Measurements from ENCODE around the gene RSU1.

RSU1 gene

GRCh38 chr10:16656895-16657294 lies 160.3 kb downstream of the RSU1 start:
- Histone ChIP-seq H3K4me3 (ENCODE audit: low read depth, low read length) (no peak overlapping the region), H3K9me3 (ENCODE audit: control insufficient read depth, insufficient read depth, low read length) (no peaks in the 10 kb centered on the region), H3K4me1 (ENCODE audit: control insufficient read depth, insufficient read depth, low read length) (no peaks in the 10 kb centered on the region), H3K9ac (ENCODE audit: low read depth, low read length) (no peak overlapping the region), H3K36me3 (ENCODE audit: control insufficient read depth, insufficient read depth, low read length) (no peaks in the 10 kb centered on the region), H3K27me3 (ENCODE audit: control insufficient read depth, insufficient read depth, low read length) (no peaks in the 10 kb centered on the region)

DNA sequence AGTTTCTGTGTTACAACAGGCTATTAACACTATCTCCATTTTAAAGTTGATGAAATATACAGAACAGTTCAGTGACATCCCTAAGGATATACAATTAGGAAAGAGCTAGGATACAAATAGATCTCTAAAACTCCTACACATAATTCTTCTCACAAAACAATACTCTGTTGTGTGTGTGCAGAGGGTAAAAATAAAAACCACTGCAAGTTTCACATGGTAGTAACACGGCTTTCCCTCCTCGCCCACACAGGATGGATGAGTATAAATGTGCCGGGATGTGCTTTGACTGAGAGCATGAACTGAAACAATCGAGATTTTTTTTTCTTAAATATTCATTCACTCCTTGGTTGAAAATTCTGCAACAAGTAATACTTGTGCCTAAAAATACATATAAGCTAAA lies 164.0 kb downstream of the RSU1 start:
- H3K36me3 ChIP-seq (ENCODE audit: control insufficient read depth, insufficient read depth, low read length) = no peaks in the 10 kb centered on the region
- H3K4me1 ChIP-seq (ENCODE audit: control insufficient read depth, insufficient read depth, low read length) = no peaks in the 10 kb centered on the region
- H3K9ac ChIP-seq (ENCODE audit: low read depth, low read length) = no peak overlapping the region
- H3K4me3 ChIP-seq (ENCODE audit: low read depth, low read length) = no peak overlapping the region
- no peaks in the 10 kb centered on the region for H3K27me3 ChIP-seq (ENCODE audit: control insufficient read depth, insufficient read depth, low read length)
- no peaks in the 10 kb centered on the region for H3K9me3 ChIP-seq (ENCODE audit: control insufficient read depth, insufficient read depth, low read length)

DNA sequence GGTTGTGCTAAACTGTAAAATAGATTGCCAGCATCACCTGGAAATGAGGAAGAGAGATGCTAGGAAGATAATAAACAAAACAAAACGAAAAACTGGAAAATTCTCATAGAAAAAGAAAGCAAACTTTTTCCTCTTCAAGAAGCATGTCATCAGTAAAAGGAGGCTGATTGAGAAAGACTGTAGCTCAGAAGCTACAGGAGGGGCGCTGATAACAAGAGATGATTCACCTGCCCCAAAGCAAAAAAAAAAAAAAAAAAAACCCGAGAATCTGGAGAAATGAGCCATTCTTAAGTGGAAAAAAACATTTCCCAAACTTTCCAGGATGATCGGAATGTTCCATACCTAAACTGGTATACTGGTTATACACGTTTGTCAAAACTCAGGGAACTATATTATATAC lies 165.1 kb downstream of the RSU1 start:
- Histone ChIP-seq H3K4me1 (ENCODE audit: control insufficient read depth, insufficient read depth, low read length) (no peaks in the 10 kb centered on the region), H3K36me3 (ENCODE audit: control insufficient read depth, insufficient read depth, low read length) (no peaks in the 10 kb centered on the region), H3K9me3 (ENCODE audit: control insufficient read depth, insufficient read depth, low read length) (no peaks in the 10 kb centered on the region), H3K27me3 (ENCODE audit: control insufficient read depth, insufficient read depth, low read length) (no peaks in the 10 kb centered on the region), H3K4me3 (ENCODE audit: low read depth, low read length) (no peak overlapping the region), H3K9ac (ENCODE audit: low read depth, low read length) (no peak overlapping the region)

- Histone ChIP-seq H3K4me3 (ENCODE audit: low read depth, low read length) (no peak overlapping the region), H3K9ac (ENCODE audit: low read depth, low read length) (no peak overlapping the region), H3K9me3 (ENCODE audit: control insufficient read depth, insufficient read depth, low read length) (no peaks in the 10 kb centered on the region), H3K4me1 (ENCODE audit: control insufficient read depth, insufficient read depth, low read length) (no peaks in the 10 kb centered on the region), H3K36me3 (ENCODE audit: control insufficient read depth, insufficient read depth, low read length) (no peaks in the 10 kb centered on the region), H3K27me3 (ENCODE audit: control insufficient read depth, insufficient read depth, low read length) (no peaks in the 10 kb centered on the region)
These were observed 167.5 kb downstream of the RSU1 start for GRCh38 chr10:16649757-16650156.

DNA sequence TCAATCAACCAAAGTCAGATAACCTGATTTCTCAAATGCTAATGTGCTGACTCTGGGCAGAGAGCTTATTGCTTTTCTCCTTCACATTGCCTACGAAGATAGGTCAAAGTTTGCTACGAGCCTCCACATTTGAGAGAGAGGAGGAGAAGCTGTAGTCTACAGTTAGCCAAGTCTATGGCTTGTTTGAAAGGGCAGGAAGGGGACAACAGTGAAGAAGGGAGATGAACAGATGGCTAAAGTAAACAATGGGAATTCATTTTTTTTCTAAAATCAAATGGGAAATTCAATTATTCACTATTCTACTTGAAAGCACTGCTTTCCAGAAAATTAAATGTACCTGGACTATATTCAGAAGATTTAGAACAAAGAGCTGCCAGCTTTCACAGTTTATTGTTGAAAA lies 168.9 kb downstream of the RSU1 start:
- Histone ChIP-seq H3K4me1 (ENCODE audit: control insufficient read depth, insufficient read depth, low read length) (no peaks in the 10 kb centered on the region), H3K9ac (ENCODE audit: low read depth, low read length) (no peak overlapping the region), H3K36me3 (ENCODE audit: control insufficient read depth, insufficient read depth, low read length) (no peaks in the 10 kb centered on the region), H3K4me3 (ENCODE audit: low read depth, low read length) (no peak overlapping the region), H3K27me3 (ENCODE audit: control insufficient read depth, insufficient read depth, low read length) (no peaks in the 10 kb centered on the region), H3K9me3 (ENCODE audit: control insufficient read depth, insufficient read depth, low read length) (no peaks in the 10 kb centered on the region)

GRCh38 chr10:16646181-16647059 lies 170.8 kb downstream of the RSU1 start:
- H3K4me1 ChIP-seq (ENCODE audit: control insufficient read depth, insufficient read depth, low read length) = no peaks in the 10 kb centered on the region
- H3K9me3 ChIP-seq (ENCODE audit: control insufficient read depth, insufficient read depth, low read length) = no peaks in the 10 kb centered on the region
- H3K4me3 ChIP-seq (ENCODE audit: low read depth, low read length) = no peak overlapping the region
- no peaks in the 10 kb centered on the region for H3K27me3 ChIP-seq (ENCODE audit: control insufficient read depth, insufficient read depth, low read length)
- no peak overlapping the region for H3K9ac ChIP-seq (ENCODE audit: low read depth, low read length)
- H3K36me3 ChIP-seq (ENCODE audit: control insufficient read depth, insufficient read depth, low read length) = no peaks in the 10 kb centered on the region

DNA sequence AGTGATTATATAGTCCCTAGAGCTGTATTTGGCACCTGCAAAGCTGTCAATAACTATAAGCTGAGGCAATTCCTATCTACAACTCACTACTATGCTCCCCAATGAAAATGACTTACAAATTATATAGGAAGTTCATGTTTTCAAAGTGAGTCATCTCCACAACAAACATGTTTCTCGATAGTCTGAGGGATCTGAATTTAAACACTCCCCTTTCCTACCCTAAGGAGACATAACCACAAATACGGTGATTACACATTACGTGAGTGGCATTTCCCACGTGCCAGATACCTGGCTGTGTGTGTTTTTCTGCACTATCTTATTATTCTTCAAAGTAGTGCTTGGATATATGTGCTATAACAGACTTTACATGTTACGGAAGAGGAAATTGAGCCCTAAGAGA lies 173.1 kb downstream of the RSU1 start:
- no peaks in the 10 kb centered on the region for H3K4me1 ChIP-seq (ENCODE audit: control insufficient read depth, insufficient read depth, low read length)
- H3K9me3 ChIP-seq (ENCODE audit: control insufficient read depth, insufficient read depth, low read length) = no peaks in the 10 kb centered on the region
- no peaks in the 10 kb centered on the region for H3K27me3 ChIP-seq (ENCODE audit: control insufficient read depth, insufficient read depth, low read length)
- no peak overlapping the region for H3K9ac ChIP-seq (ENCODE audit: low read depth, low read length)
- no peak overlapping the region for H3K4me3 ChIP-seq (ENCODE audit: low read depth, low read length)
- H3K36me3 ChIP-seq (ENCODE audit: control insufficient read depth, insufficient read depth, low read length) = no peaks in the 10 kb centered on the region

DNA sequence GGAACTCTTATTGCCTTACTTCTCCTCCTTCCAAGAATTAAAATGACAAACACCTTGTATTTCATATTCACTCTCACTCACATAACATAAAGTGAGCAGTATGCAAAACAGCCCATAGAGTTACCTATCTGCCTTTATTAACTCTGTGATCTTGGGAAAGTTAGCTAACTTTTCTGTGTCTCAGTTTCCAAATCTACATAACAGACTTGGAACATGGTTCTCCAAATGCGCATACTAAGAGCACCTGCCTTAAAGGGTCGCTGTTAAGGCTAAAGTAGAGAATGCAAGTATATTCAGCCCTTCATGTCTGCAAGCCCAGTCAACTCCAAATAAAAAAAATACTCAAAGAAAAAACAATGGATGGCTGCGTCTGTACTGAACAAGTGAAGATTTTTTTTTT lies 173.7 kb downstream of the RSU1 start:
- H3K9me3 ChIP-seq (ENCODE audit: control insufficient read depth, insufficient read depth, low read length) = no peaks in the 10 kb centered on the region
- no peak overlapping the region for H3K9ac ChIP-seq (ENCODE audit: low read depth, low read length)
- H3K4me1 ChIP-seq (ENCODE audit: control insufficient read depth, insufficient read depth, low read length) = no peaks in the 10 kb centered on the region
- no peaks in the 10 kb centered on the region for H3K27me3 ChIP-seq (ENCODE audit: control insufficient read depth, insufficient read depth, low read length)
- no peak overlapping the region for H3K4me3 ChIP-seq (ENCODE audit: low read depth, low read length)
- H3K36me3 ChIP-seq (ENCODE audit: control insufficient read depth, insufficient read depth, low read length) = no peaks in the 10 kb centered on the region

DNA sequence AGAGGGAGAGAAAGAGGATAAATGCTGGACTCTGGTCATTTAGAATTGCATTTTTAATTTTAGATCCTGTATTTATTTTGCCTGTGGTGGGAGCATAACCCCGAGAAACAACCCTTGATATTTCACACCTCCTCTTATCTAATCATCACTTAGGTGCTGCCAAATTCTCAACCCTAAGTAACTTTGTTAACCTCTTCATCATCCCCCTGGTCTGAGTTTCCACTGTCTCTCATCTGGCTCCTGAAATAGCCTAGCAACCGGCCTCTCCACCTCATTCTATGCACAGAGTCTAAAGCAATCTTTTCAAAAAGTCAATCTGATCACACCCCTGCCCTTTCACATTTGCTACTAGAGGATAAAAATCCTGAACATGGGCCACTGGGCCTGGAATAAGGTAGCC lies 177.1 kb downstream of the RSU1 start:
- Histone ChIP-seq H3K27me3 (ENCODE audit: control insufficient read depth, insufficient read depth, low read length) (no peaks in the 10 kb centered on the region), H3K4me3 (ENCODE audit: low read depth, low read length) (no peak overlapping the region), H3K9me3 (ENCODE audit: control insufficient read depth, insufficient read depth, low read length) (no peaks in the 10 kb centered on the region), H3K9ac (ENCODE audit: low read depth, low read length) (no peak overlapping the region), H3K36me3 (ENCODE audit: control insufficient read depth, insufficient read depth, low read length) (no peaks in the 10 kb centered on the region), H3K4me1 (ENCODE audit: control insufficient read depth, insufficient read depth, low read length) (no peaks in the 10 kb centered on the region)

- Histone ChIP-seq H3K4me1 (ENCODE audit: control insufficient read depth, insufficient read depth, low read length) (no peaks in the 10 kb centered on the region), H3K36me3 (ENCODE audit: control insufficient read depth, insufficient read depth, low read length) (no peaks in the 10 kb centered on the region), H3K9ac (ENCODE audit: low read depth, low read length) (no peak overlapping the region), H3K4me3 (ENCODE audit: low read depth, low read length) (no peak overlapping the region), H3K27me3 (ENCODE audit: control insufficient read depth, insufficient read depth, low read length) (no peaks in the 10 kb centered on the region), H3K9me3 (ENCODE audit: control insufficient read depth, insufficient read depth, low read length) (no peaks in the 10 kb centered on the region)
These were observed 177.8 kb downstream of the RSU1 start for GRCh38 chr10:16639471-16639870.

GRCh38 chr10:16632996-16633395 lies 184.2 kb downstream of the RSU1 start:
- Histone ChIP-seq H3K27me3 (ENCODE audit: control insufficient read depth, insufficient read depth, low read length) (no peaks in the 10 kb centered on the region), H3K4me1 (ENCODE audit: control insufficient read depth, insufficient read depth, low read length) (no peaks in the 10 kb centered on the region), H3K36me3 (ENCODE audit: control insufficient read depth, insufficient read depth, low read length) (no peaks in the 10 kb centered on the region), H3K4me3 (ENCODE audit: low read depth, low read length) (no peak overlapping the region), H3K9me3 (ENCODE audit: control insufficient read depth, insufficient read depth, low read length) (no peaks in the 10 kb centered on the region), H3K9ac (ENCODE audit: low read depth, low read length) (no peak overlapping the region)

GRCh38 chr10:16626697-16627096 lies 190.5 kb downstream of the RSU1 start:
- H3K4me3 ChIP-seq (ENCODE audit: low read depth, low read length) = no peak overlapping the region
- no peaks in the 10 kb centered on the region for H3K9me3 ChIP-seq (ENCODE audit: control insufficient read depth, insufficient read depth, low read length)
- H3K27me3 ChIP-seq (ENCODE audit: control insufficient read depth, insufficient read depth, low read length) = no peaks in the 10 kb centered on the region
- no peaks in the 10 kb centered on the region for H3K4me1 ChIP-seq (ENCODE audit: control insufficient read depth, insufficient read depth, low read length)
- no peaks in the 10 kb centered on the region for H3K36me3 ChIP-seq (ENCODE audit: control insufficient read depth, insufficient read depth, low read length)
- no peak overlapping the region for H3K9ac ChIP-seq (ENCODE audit: low read depth, low read length)

All from iPS-15b (cell line).